Thymus (tissue), 14 donors: ENCODE measurements around the gene NOLC1. TPM values are rescaled to one million over a fixed set of nuclear protein-coding genes. Genes with fewer than 3 reads are reported as not detected.

Experiments
- DNase-seq, 9 donors: peaks; one replicate each; pipeline ENCODE4 v3.0.0-alpha.2; 2013; ENCODE audit warnings: low spot score in 9 of 9, low read depth in 6 of 9, missing footprints in 1 of 9
- H3K27ac ChIP-seq, 2 donors: one replicate each; pipeline ENCODE4 v1.5.1; 2013; ENCODE audit warnings: control low read depth in 1 of 2, low read depth in 1 of 2, low read length in 1 of 2, mild to moderate bottlenecking in 1 of 2, moderate library complexity in 1 of 2
- H3K27me3 ChIP-seq, 2 donors: one replicate each; pipeline ENCODE4 v1.5.1; 2013; ENCODE audit warnings: low read length in 1 of 2; ENCODE audit not compliant: control insufficient read depth in 2 of 2, insufficient read depth in 1 of 2
- H3K36me3 ChIP-seq, 2 donors: one replicate each; pipeline ENCODE4 v1.5.1; 2013; ENCODE audit warnings: low read length in 1 of 2, mild to moderate bottlenecking in 1 of 2, moderate library complexity in 1 of 2; ENCODE audit not compliant: control insufficient read depth in 2 of 2, insufficient read depth in 2 of 2
- H3K4me1 ChIP-seq, 2 donors: one replicate each; pipeline ENCODE4 v1.5.1; 2013; ENCODE audit warnings: low read length in 2 of 2; ENCODE audit not compliant: control insufficient read depth in 2 of 2, insufficient read depth in 2 of 2
- H3K4me3 ChIP-seq, 2 donors: one replicate each; pipeline ENCODE4 v1.5.1; 2013; ENCODE audit warnings: low read length in 2 of 2, control low read depth in 1 of 2, mild to moderate bottlenecking in 1 of 2
- H3K9me3 ChIP-seq, 2 donors: one replicate each; pipeline ENCODE4 v1.5.1; 2013; ENCODE audit warnings: low read length in 1 of 2, mild to moderate bottlenecking in 1 of 2; ENCODE audit not compliant: control insufficient read depth in 2 of 2, insufficient read depth in 1 of 2
- WGBS: extraction: QIAGEN DNeasy Blood & Tissue Kit; methylation state at CpG from one replicate; pipeline ENCODE4 v1.1.7; 2013; 5-methylcytosine and 5-hydroxymethylcytosine counted together
- long read RNA-seq, 10 donors: transcript quantifications; one replicate each; lab custom pipeline, GENCODE V29; 2026
- polyA plus RNA-seq: library from polyadenylated mRNA; stranded (reverse); fragments of 200-250 nt; gene quantifications from one replicate; pipeline ENCODE4 v1.2.3, GENCODE V29; 2013
- total RNA-seq: library from RNA; stranded (reverse); fragments of 120-200 nt; gene quantifications from one replicate; pipeline ENCODE4 v1.2.4, GENCODE V29; 2013
- donor health status: healthy.

Gene NOLC1
- total RNA-seq, result 64.9 TPM
- 42.5 TPM for polyA plus RNA-seq
- long read RNA-seq, donor 1, result 0 reads
- long read RNA-seq, donor 2, result 0 reads
- long read RNA-seq, donor 3, transcript NOLC1-209 (13 exons, 3,932 nt), result major isoform, 6 of 35 reads
- long read RNA-seq, donor 3, partial matches to known transcripts, result 25 of 35 reads
- long read RNA-seq, donor 3, other reads (novel, unspliced or antisense), result 0 of 35 reads
- long read RNA-seq, donor 4, partial matches to known transcripts, result 0 of 2 reads
- long read RNA-seq, donor 4, other reads (novel, unspliced or antisense), result 0 of 2 reads
- long read RNA-seq, donor 5, partial matches to known transcripts, result 48 of 54 reads
- long read RNA-seq, donor 5, other reads (novel, unspliced or antisense), result 0 of 54 reads
- long read RNA-seq, donor 6, partial matches to known transcripts, result 10 of 16 reads
- long read RNA-seq, donor 6, other reads (novel, unspliced or antisense), result 0 of 16 reads
- long read RNA-seq, donor 7, transcript NOLC1-207 (13 exons, 2,441 nt), result major isoform, 5 of 35 reads
- long read RNA-seq, donor 7, partial matches to known transcripts, result 27 of 35 reads
- long read RNA-seq, donor 7, other reads (novel, unspliced or antisense), result 0 of 35 reads
- long read RNA-seq, donor 8, partial matches to known transcripts, result 6 of 11 reads
- long read RNA-seq, donor 8, other reads (novel, unspliced or antisense), result 0 of 11 reads
- long read RNA-seq, donor 9, transcript NOLC1-207 (13 exons, 2,441 nt), result major isoform, 5 of 14 reads
- long read RNA-seq, donor 9, partial matches to known transcripts, result 6 of 14 reads
- long read RNA-seq, donor 9, other reads (novel, unspliced or antisense), result 0 of 14 reads
- long read RNA-seq, donor 10, partial matches to known transcripts, result 0 of 4 reads
- long read RNA-seq, donor 10, other reads (novel, unspliced or antisense), result 0 of 4 reads

- DNase-seq, result peak; percentile 98 to 100 (median 99)
- WGBS, result 14% methylated on average over 59 of the region's 59 CpGs
- no peaks in the 10 kb centered on the region for H3K9me3 ChIP-seq
- H3K4me1 ChIP-seq, result peaks cover 6 to 18% of the 10 kb centered on the region in 2 donors
- H3K36me3 ChIP-seq, result peaks cover 18 to 51% of the 10 kb centered on the region in 2 donors
- H3K27me3 ChIP-seq, result no peaks in the 10 kb centered on the region
- peak within 1 kb of the TSS; percentile 69 to 100 for H3K4me3 ChIP-seq
- H3K27ac ChIP-seq, result peak within 1 kb of the TSS; percentile 83 to 86
These were observed at the start of gene NOLC1 for GRCh38 chr10:102151774-102152544. Gene NOLC1, plus strand, starts transcription at chr10:102152389. Its CDS starts 22 bp downstream, at chr10:102152411.

GRCh38 chr10:102102421-102102820 lies 49.8 kb upstream of the NOLC1 start:
- 89% methylated on average over 1 of the region's 1 CpG for WGBS
- DNase-seq, result no peak
- H3K27ac ChIP-seq, result no peak overlapping the region
- H3K27me3 ChIP-seq, result no peaks in the 10 kb centered on the region
- no peaks in the 10 kb centered on the region for H3K4me1 ChIP-seq
- H3K36me3 ChIP-seq, result peaks cover 9% of the 10 kb centered on the region in 2 donors
- H3K4me3 ChIP-seq, result no peak overlapping the region
- H3K9me3 ChIP-seq, result no peaks in the 10 kb centered on the region

GRCh38 chr10:102106998-102107397 lies 45.2 kb upstream of the NOLC1 start:
- no peak overlapping the region for H3K4me3 ChIP-seq
- H3K27me3 ChIP-seq, result no peaks in the 10 kb centered on the region
- no peak for DNase-seq
- WGBS, result 95% methylated on average over 2 of the region's 2 CpGs
- no peaks in the 10 kb centered on the region for H3K9me3 ChIP-seq
- no peak overlapping the region for H3K27ac ChIP-seq
- H3K36me3 ChIP-seq, result peaks cover 47 to 51% of the 10 kb centered on the region in 2 donors
- peaks cover 0 to 2% of the 10 kb centered on the region in 2 donors for H3K4me1 ChIP-seq

- H3K4me1 ChIP-seq, result peaks cover 11 to 22% of the 10 kb centered on the region in 2 donors
These were observed 42.7 kb upstream of the NOLC1 start for GRCh38 chr10:102109166-102110116.

GRCh38 chr10:102111276-102111675 lies 40.9 kb upstream of the NOLC1 start:
- peaks cover 0 to 2% of the 10 kb centered on the region in 2 donors for H3K9me3 ChIP-seq
- peaks cover 44 to 51% of the 10 kb centered on the region in 2 donors for H3K36me3 ChIP-seq
- H3K27ac ChIP-seq, result no peak overlapping the region
- H3K4me3 ChIP-seq, result no peak overlapping the region
- no peaks in the 10 kb centered on the region for H3K27me3 ChIP-seq
- WGBS, result 97% methylated on average over 12 of the region's 12 CpGs
- H3K4me1 ChIP-seq, result peaks cover 22 to 35% of the 10 kb centered on the region in 2 donors
- no peak for DNase-seq

More at GRCh38 chr10:102109166-102110116, 42.7 kb upstream of the NOLC1 start:
- no peak for DNase-seq
- Histone ChIP-seq H3K27me3 (no peaks in the 10 kb centered on the region), H3K9me3 (peaks cover 0 to 2% of the 10 kb centered on the region in 2 donors), H3K4me3 (no peak overlapping the region), H3K27ac (no peak overlapping the region), H3K36me3 (peaks cover 44 to 51% of the 10 kb centered on the region in 2 donors)
- WGBS, result 98% methylated on average over 24 of the region's 24 CpGs

- DNase-seq, result no peak
- WGBS, result 75% methylated on average over 3 of the region's 3 CpGs
- Histone ChIP-seq H3K27ac (no peak overlapping the region), H3K4me3 (no peak overlapping the region), H3K4me1 (peaks cover 32 to 46% of the 10 kb centered on the region in 2 donors), H3K9me3 (peaks cover 0 to 2% of the 10 kb centered on the region in 2 donors), H3K27me3 (no peaks in the 10 kb centered on the region), H3K36me3 (peaks cover 41 to 42% of the 10 kb centered on the region in 2 donors)
These were observed 39.9 kb upstream of the NOLC1 start for GRCh38 chr10:102112210-102112817.

- H3K27me3 ChIP-seq, result no peaks in the 10 kb centered on the region
- no peak for DNase-seq
- peaks cover 32% of the 10 kb centered on the region in 2 donors for H3K36me3 ChIP-seq
- WGBS, result 59% methylated on average over 7 of the region's 7 CpGs
- H3K4me3 ChIP-seq, result peak overlapping the region; percentile 81 to 89
- H3K27ac ChIP-seq, result no peak overlapping the region
- peaks cover 0 to 2% of the 10 kb centered on the region in 2 donors for H3K9me3 ChIP-seq
- peaks cover 42 to 57% of the 10 kb centered on the region in 2 donors for H3K4me1 ChIP-seq
These were observed 38.8 kb upstream of the NOLC1 start for GRCh38 chr10:102113261-102113955.
